IPS DF 4.7 (cell line): ENCODE data around the gene PEAK3.

ENCODE experiments used
- DNase-seq: peaks from one replicate; pipeline ENCODE4 v3.0.0-alpha.2; 2013; ENCODE audit warnings: low spot score; ENCODE audit errors: extremely low read depth

The PEAK3 gene

GRCh38 chr19:2226051-2226839 is 55.7 kb downstream of the PEAK3 start:
- DNase-seq: no peak

GRCh38 chr19:2225415-2226050 is 56.4 kb downstream of the PEAK3 start:
- DNase-seq: no peak

- no peak for DNase-seq
Measured at GRCh38 chr19:2224754-2225349, 57.1 kb downstream of the PEAK3 start.
